Left renal pelvis (tissue), 4 donors: ENCODE results near the gene SATB1. TPM values are rescaled to one million over a fixed set of nuclear protein-coding genes. Genes with fewer than 3 reads are reported as not detected.

Experiments
- DNase-seq, 4 donors: peaks; one replicate each; pipeline ENCODE4 v3.0.0-alpha.2; 2013; ENCODE audit warnings: low read depth in 4 of 4, low spot score in 3 of 4
- polyA plus RNA-seq, 4 donors: library from polyadenylated mRNA; unstranded; fragments of 120-200 nt; gene quantifications; one replicate each; pipeline ENCODE4 v1.2.1, GENCODE V29; 2013; ENCODE audit not compliant: insufficient read length in 4 of 4

SATB1 gene
- polyA plus RNA-seq, 4 donors, result 25.6 to 44.1 (median 41.0) TPM

DNA sequence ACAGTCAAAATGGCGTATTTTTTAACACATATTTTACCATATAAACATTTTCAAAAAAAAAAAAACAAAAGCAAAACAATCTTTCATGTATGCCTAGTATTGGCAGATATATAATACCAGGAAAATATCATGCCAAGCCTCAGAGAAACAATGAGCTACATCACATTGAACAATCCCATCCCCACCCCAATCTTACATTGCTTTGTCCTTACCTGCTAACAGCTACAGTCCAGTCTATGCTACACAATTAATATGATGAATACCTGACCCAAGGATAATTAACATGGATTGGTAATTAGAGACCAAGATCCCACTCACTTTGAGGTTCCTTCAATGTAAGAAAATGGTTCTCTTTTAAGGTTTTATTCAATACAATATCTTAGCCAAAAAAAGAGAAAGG is 7.6 kb upstream of the SATB1 start:
- no peak for DNase-seq

- no peak for DNase-seq
These were observed 6.1 kb upstream of the SATB1 start for GRCh38 chr3:18431266-18431665.

GRCh38 chr3:18428991-18429745 is 4.0 kb upstream of the SATB1 start:
- no peak for DNase-seq

DNA sequence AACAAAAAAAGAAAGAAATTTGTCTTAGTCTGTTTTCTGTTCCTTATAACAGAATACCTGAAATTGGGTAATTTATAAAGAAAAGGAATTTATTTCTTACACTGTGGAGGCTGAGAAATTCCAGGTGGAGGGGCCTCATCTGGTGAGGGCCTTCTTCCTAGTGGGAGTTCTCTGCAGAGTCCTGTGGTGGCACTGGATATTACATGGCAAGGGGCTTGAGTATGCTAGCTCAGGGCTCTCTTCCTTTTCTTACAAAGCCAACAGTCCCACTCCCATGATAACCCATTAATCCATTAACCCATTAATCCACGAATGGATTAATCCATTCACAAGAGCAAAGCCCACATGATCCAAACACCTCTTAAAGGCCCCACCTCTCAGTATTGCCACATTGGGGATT is 2.9 kb upstream of the SATB1 start:
- DNase-seq, result no peak

DNA sequence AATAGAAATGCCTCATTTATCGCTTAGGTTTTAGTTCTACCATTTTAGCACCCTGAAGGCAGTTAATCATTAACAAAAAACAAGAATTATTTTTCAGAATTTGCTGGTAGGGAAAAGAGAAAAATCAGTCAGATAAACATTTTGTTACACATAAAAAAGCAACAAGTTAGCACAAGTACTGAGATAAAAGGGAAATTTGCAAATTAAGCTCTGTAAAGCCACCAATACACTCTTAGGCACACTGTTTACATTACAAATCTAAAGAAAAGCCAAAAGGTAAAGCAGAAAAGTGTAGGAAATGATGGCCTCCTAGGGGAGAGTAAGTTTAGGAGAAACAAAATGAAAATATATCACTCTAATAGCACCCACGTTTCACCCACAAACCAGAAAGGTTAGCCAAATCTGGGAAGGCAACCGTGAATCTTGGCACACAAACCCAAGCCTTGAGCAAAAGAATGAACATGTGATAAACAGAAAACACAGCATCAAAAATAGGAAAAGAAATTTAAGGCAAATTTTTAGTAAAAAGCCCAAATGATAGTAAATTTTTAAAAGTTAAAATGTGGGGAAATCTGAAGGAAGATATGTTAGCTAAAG is 1.6 kb upstream of the SATB1 start:
- no peak for DNase-seq

- peak in 1 of 4 donors; percentile 55 for DNase-seq
These were observed 610 bp upstream of the SATB1 start for GRCh38 chr3:18425641-18426257.

- no peak for DNase-seq
These were observed 868 bp downstream of the SATB1 start for GRCh38 chr3:18424213-18424728.

DNA sequence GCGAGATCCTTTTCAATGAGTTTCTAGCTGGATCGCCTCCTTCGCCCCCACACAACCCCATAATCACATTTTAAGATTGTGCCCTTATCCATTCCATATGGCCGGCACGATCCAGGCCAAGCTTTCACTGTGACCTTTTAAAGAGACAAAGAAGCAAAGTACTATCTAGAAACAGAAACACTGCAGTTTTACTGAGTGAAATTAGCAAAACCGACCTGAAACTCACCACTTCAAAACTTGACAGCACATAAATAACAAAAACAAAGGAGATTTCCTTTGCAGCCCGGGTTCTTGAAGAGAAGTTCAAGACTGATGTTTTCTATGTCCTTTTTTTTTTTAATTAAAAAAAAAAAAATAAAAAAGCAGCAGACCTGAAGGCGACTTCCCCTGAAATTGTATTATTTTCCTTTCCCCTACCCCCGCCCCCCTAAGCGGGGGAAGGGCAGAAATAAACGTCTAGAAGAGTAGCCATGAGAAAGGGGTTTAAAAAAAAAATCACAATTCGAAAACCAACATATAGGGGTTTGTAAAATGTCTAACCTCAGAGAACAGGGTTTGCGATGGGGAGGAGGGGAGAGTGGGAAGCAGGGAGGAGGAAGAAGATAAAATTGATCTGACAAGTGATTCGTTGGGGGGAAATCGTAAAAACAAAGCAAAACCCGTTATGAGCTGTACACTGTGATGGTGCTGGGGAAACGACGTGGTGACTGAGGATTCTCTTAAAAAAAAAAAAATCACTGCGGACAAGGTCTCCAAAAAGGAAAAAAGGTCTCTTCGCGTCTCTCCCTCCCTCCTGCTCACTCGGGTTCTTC is 1.5 kb downstream of the SATB1 start:
- peak in 1 of 4 donors; percentile 53 for DNase-seq

DNA sequence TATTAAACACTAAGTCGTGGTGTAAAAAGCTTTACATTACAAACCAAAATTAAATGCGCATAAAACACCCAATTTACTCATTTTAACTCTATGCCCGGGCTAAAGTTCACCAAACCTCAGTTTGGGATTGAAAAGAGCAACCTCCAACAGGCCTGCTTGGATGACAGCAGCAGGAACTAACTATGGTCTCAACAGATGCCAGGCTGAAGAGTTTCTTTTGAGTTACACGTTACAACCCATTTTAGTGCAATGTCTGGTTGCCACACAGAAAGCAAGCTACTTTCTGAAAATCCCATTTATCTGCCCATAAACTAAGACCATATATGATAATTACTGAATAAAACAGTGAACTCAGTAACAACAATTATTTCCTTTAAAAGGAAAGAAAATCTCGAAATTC is 2.2 kb downstream of the SATB1 start:
- no peak for DNase-seq

- no peak for DNase-seq
These were observed 4.6 kb downstream of the SATB1 start for GRCh38 chr3:18420555-18420954.

GRCh38 chr3:18419232-18419631 is 5.9 kb downstream of the SATB1 start:
- no peak for DNase-seq

- DNase-seq, result no peak
These were observed 7.1 kb downstream of the SATB1 start for GRCh38 chr3:18417904-18418572.

DNA sequence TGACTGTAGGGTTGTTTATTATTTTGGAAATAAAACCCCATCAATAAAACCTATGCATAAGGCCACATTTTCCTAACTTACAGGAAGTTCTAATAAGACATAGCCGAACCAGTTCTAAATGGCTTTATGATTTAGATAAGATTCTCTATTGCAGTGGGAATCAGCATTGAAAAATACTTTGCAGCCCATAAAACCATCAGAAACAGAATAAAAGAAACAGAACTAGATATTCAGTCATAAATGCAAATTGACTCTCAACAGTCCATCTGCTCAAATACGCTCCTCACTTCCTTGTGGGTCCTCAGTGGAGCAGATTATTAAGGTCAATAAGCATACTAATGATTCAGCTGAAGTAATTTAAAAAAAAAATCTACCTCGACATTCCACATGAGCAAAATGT is 8.8 kb downstream of the SATB1 start:
- no peak for DNase-seq

- DNase-seq, result no peak
These were observed 9.3 kb downstream of the SATB1 start for GRCh38 chr3:18415839-18416238.

DNA sequence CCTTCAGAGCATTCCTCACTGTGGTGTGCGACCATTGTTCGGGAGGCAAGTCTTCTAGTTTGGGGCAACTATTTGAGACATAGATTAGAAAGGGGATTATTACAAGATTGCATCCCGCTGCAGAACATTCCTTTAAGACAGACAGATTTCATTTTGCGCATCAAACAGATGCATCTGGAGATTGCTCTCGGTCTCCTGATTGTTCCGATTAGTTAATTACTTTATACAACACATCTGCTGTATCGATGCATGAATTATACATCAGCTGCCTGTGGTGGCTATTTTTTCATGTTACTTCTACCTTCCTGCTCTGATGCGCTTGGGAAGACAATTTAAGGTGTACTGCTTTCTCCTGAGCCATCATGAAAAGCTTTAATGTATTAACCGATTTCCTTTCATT is 10.0 kb downstream of the SATB1 start:
- DNase-seq, result no peak

- no peak for DNase-seq
These were observed 12.5 kb downstream of the SATB1 start for GRCh38 chr3:18412684-18413083.

DNA sequence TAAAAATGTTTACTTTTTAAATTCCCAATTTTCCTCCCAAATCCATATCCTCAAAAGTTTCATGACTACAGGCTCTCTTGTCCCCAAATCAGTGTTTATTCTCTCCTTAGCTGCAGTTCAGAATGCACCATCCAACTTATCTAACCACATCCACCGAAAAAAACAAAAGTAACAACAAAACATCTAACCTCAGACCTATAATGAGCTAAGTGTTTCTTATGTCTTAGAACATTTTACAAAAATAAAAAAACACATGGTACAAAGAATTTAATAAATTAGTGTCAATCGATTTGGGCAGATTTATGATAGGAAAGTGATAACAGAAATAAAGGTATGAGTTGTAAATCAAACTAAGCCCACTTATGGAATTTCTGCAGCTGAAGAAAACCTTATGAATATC is 13.6 kb downstream of the SATB1 start:
- DNase-seq, result no peak

DNA sequence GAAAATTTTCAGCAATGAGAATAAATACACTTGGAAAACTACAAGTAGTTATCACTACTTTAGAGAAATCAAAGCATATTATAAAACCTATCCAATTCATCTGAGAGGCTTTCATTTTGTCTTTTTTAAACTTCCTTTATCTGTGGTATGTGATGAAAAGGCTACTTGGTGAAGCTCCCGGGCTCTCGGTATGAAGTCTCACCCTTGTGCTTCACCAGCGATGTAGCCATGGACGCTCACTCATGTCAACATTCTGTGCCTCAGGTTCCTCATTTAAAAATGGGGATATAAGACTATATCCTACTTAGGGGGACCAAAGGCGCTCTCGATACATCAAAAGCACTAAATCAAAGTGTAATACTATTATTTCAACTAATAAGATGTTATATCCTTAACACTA is 14.9 kb downstream of the SATB1 start:
- no peak for DNase-seq

DNA sequence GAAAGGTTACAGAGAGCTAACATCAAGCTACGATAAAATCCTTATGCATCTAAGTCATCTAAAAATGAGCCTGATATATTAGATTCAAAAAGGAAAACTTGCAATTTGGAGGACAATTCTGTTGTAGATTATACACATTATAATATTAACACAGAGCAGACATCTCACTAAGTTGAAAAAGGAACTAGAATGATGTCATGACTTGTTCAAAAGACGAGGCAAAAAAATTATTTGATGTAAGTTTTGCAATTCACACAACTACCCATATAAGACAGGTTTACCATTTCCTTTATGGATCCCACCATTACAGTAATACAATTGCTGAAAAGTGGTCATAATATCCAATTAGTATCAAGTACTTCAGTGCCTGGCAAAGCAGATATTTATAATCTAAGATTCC is 15.9 kb downstream of the SATB1 start:
- DNase-seq, result no peak

DNA sequence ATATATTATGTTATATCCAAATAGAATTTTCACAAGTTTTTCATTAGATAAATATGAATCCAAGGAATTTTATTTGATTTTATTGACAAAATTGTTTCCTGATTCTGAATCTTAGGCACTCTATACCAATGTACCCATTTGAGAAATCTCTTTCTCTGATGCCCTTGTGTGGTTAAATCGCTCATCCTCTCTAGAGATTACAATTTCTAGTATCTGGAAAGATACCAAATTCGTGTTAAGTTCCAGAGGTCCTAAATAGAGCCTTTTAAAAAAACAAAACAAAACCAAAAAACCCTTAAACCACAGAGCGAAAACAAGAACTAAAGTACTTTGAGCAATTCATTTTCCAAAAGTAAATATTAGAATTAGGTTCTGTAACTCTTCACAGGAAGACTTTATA is 20.0 kb downstream of the SATB1 start:
- DNase-seq, result no peak

DNA sequence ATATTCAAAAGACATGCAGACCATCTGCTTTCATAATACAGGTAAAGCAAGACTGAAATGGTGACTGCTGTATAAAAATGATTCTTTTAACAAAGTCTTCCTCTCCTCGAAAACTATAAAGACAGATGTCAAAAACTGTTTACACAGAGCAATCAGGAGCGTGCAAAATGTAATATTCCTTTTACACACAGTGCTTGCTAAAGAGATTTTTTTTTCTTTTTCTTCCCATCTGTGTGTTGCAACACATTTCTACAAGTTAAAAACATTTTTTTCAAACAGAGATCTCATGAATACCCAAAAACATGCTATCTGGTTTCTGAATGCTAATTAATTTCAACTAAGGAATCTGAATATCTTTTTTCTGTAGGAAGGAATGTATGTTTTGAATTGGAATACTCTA is 22.1 kb downstream of the SATB1 start:
- DNase-seq, result no peak
